Endothelial cell of umbilical vein (primary cell): ENCODE measurements around the gene IL20. TPM values are rescaled to one million over a fixed set of nuclear protein-coding genes. Genes with fewer than 3 reads are reported as not detected.

Experiments used
- BruUV-seq: library from RNA; stranded (reverse); fragments of 400-500 nt; replicated peaks from 2 replicates; lab custom pipeline; 2021; lab: Mats Ljungman, UMichigan
- CTCF ChIA-PET: fragments of 300-600, 350-600 bp; sonication (Branson Sonifier 250); formaldehyde crosslinking; loops from one replicate; lab custom pipeline; 2021; ENCODE audit warnings: antibody characterized with exemption, inconsistent platforms; lab: Charles Lee
- POLR2A ChIA-PET: fragments of 300-600, 350-600 bp; sonication (Branson Sonifier 250); formaldehyde crosslinking; loops from one replicate; lab custom pipeline; 2021; ENCODE audit warnings: antibody characterized with exemption, inconsistent platforms; lab: Charles Lee
- DNase-seq: peaks from one replicate; pipeline ENCODE4 v3.0.0-alpha.2; 2011; ENCODE audit warnings: low read depth, low spot score
- FAIRE-seq: peaks from 2 replicates; lab custom pipeline; 2011; peaks lifted over from hg19 to GRCh38; lab: Jason Lieb, UNC
- H2AFZ ChIP-seq: 2 replicates; pipeline ENCODE4 v1.6.0; 2012; ENCODE audit warnings: low read depth, low read length, control low read depth, inconsistent platforms
- H3K27ac ChIP-seq: 2 replicates; pipeline ENCODE4 v1.5.1; 2011; ENCODE audit warnings: low read depth, mild to moderate bottlenecking, control low read depth, low read length, moderate library complexity; ENCODE audit not compliant: insufficient read depth
- H3K27me3 ChIP-seq, 2 experiments: 2 replicates each; pipeline versions ENCODE4 v1.6.0 to v1.6.1; 2011; ENCODE audit warnings: low read length in 2 of 2, mixed read lengths in 1 of 2; ENCODE audit not compliant: control insufficient read depth in 2 of 2, insufficient read depth in 2 of 2
- H3K36me3 ChIP-seq, 2 experiments: 2 replicates in 1 of 2; 3 replicates in 1 of 2; pipeline ENCODE4 v1.5.1; 2011; ENCODE audit warnings: low read length in 2 of 2, mild to moderate bottlenecking in 1 of 2, moderate library complexity in 1 of 2; ENCODE audit not compliant: control insufficient read depth in 2 of 2, insufficient read depth in 2 of 2; ENCODE audit errors: extremely low read depth in 1 of 2
- H3K4me1 ChIP-seq: 3 replicates; pipeline ENCODE4 v1.5.1; 2011; ENCODE audit warnings: mild to moderate bottlenecking, low read length; ENCODE audit not compliant: control insufficient read depth, insufficient read depth; ENCODE audit errors: extremely low read depth
- H3K4me2 ChIP-seq: 2 replicates; pipeline ENCODE4 v1.6.1; 2011; ENCODE audit warnings: low read length, control low read depth, mixed read lengths; ENCODE audit not compliant: insufficient read depth
- H3K4me3 ChIP-seq, 3 experiments: fragments of 200-600 bp in 1 of 3; sonication (generic), shearing (Covaris generic) in 1 of 3; replicated peaks in 1 of 3; 2 replicates each; pipeline ENCODE4 v1.5.1; 2011 to 2016; ENCODE audit warnings: control low read depth in 3 of 3, low read length in 3 of 3, mild to moderate bottlenecking in 2 of 3, inconsistent platforms in 1 of 3, low read depth in 1 of 3, moderate library complexity in 1 of 3; ENCODE audit not compliant: insufficient read depth in 1 of 3
- H3K79me2 ChIP-seq: 2 replicates; pipeline ENCODE4 v1.6.0; 2012; ENCODE audit warnings: low read length, inconsistent platforms; ENCODE audit not compliant: control insufficient read depth, insufficient read depth
- H3K9ac ChIP-seq: replicated peaks from 2 replicates; pipeline ENCODE3; 2011; ENCODE audit warnings: low read length, control low read depth; ENCODE audit not compliant: insufficient read depth; ENCODE audit errors: extremely low read depth
- H3K9me1 ChIP-seq: replicated peaks from 3 replicates; pipeline ENCODE4 v1.6.0; 2011; ENCODE audit warnings: mild to moderate bottlenecking, low read length; ENCODE audit not compliant: control insufficient read depth, insufficient read depth; ENCODE audit errors: extremely low read depth
- H3K9me3 ChIP-seq: replicated peaks from 2 replicates; pipeline ENCODE4 v1.5.1; 2012; ENCODE audit warnings: low read length, inconsistent platforms; ENCODE audit not compliant: control insufficient read depth, insufficient read depth
- H4K20me1 ChIP-seq: replicated peaks from 2 replicates; pipeline ENCODE3; 2011; ENCODE audit warnings: mild to moderate bottlenecking, low read length; ENCODE audit not compliant: control insufficient read depth, insufficient read depth; ENCODE audit errors: extremely low read depth
- CTCF ChIP-seq, 2 donors: IDR thresholded peaks; 1 replicate in 1 of 2; 2 replicates in 1 of 2; pipeline ENCODE4 v1.5.1; 2011; ENCODE audit warnings: low read length in 2 of 2, mild to moderate bottlenecking in 2 of 2, moderate library complexity in 2 of 2, control low read depth in 1 of 2, inconsistent platforms in 1 of 2, low read depth in 1 of 2; ENCODE audit not compliant: insufficient read depth in 1 of 2; ENCODE audit errors: extremely low read depth in 1 of 2
- EZH2 ChIP-seq: IDR thresholded peaks from 2 replicates; pipeline ENCODE4 v1.6.1; 2012; ENCODE audit warnings: borderline replicate concordance, low read depth, mild to moderate bottlenecking, moderate library complexity, low read length, inconsistent platforms; ENCODE audit not compliant: severe bottlenecking
- FOS ChIP-seq: IDR thresholded peaks from 2 replicates; pipeline ENCODE4 v1.6.1; 2011; ENCODE audit warnings: mild to moderate bottlenecking, low read length, moderate library complexity, borderline replicate concordance; ENCODE audit not compliant: insufficient read depth
- GATA2 ChIP-seq: IDR thresholded peaks from 2 replicates; pipeline ENCODE4 v1.7.0; 2011; ENCODE audit warnings: low read depth, mild to moderate bottlenecking, moderate library complexity, mixed read lengths, low read length; ENCODE audit not compliant: insufficient read length, insufficient read depth
- JUN ChIP-seq: IDR thresholded peaks from 2 replicates; pipeline ENCODE4 v1.6.1; 2011; ENCODE audit warnings: borderline replicate concordance, low read depth; ENCODE audit not compliant: insufficient read length, insufficient read depth
- MAX ChIP-seq: IDR thresholded peaks from 2 replicates; pipeline ENCODE4 v1.6.1; 2011; ENCODE audit not compliant: insufficient read depth, insufficient read length
- MYC ChIP-seq: IDR thresholded peaks from one replicate; pipeline ENCODE4 v1.6.1; 2011; ENCODE audit warnings: mild to moderate bottlenecking, low read depth, low read length
- POLR2A ChIP-seq: IDR thresholded peaks from 2 replicates; pipeline ENCODE4 v1.6.1; 2012; ENCODE audit warnings: low read depth, mild to moderate bottlenecking, control low read depth, low read length
- POLR2AphosphoS5 ChIP-seq: IDR thresholded peaks from 2 replicates; pipeline ENCODE4 v1.6.1; 2012; ENCODE audit warnings: low read depth, mild to moderate bottlenecking, control low read depth, low read length, moderate library complexity; ENCODE audit not compliant: insufficient read depth
- dilution Hi-C: fragments of 300-500 bp; cut with MboI; formaldehyde crosslinking; loops from one replicate; pipeline ENCODE4 v1.15.0; 2019; ENCODE audit warnings: low sequenced_read_pairs; ENCODE audit not compliant: extremely low pct_ligation_motif_present
- intact Hi-C: fragments of 100-400 bp; cut with micrococcal nuclease; formaldehyde crosslinking; loops from one replicate; pipeline ENCODE4 v1.10.0; 2022
- polyA plus RNA-seq, 4 experiments: library from polyadenylated mRNA; depleted of rRNA in 3 of 4; stranded (reverse) in 3 of 4; unstranded in 1 of 4; fragments of >200 nt; gene quantifications; 2 replicates each; pipeline versions ENCODE4 v1.2.1 to v1.2.3, GENCODE V29; 2011 to 2012; ENCODE audit warnings: missing spikeins in 1 of 4
- total RNA-seq: library from RNA; stranded (reverse); gene quantifications from 2 replicates; pipeline ENCODE4 v1.2.3, GENCODE V29; 2021

Gene IL20
- total and polyA plus RNA-seq, 2 donors (not counting 3 experiments of a cell fraction or from before 2014, with no cell fraction given), result not detected

- H2AFZ ChIP-seq, result no peak overlapping the region
- no peak overlapping the region for H3K4me3 ChIP-seq
- no peaks in the 10 kb centered on the region for H3K36me3 ChIP-seq
- H3K79me2 ChIP-seq, result no peaks in the 10 kb centered on the region
- H3K9me1 ChIP-seq, result no peaks in the 10 kb centered on the region
- FAIRE-seq (no peak), DNase-seq (no peak)
- intact Hi-C loops, result no loop called here
- no peaks in the 10 kb centered on the region for H4K20me1 ChIP-seq
- dilution Hi-C loops, result no loop called here
- no TSS peak for BruUV-seq
- ChIA-PET CTCF (no interaction called here), POLR2A (no interaction called here)
- H3K9me3 ChIP-seq, result no peaks in the 10 kb centered on the region
- H3K4me1 ChIP-seq, result no peaks in the 10 kb centered on the region
- no peak for TF ChIP-seq POLR2AphosphoS5
- TF ChIP-seq EZH2, result no peak
- H3K27ac ChIP-seq, result no peak overlapping the region
- H3K27me3 ChIP-seq, result peaks cover 0 to 2% of the 10 kb centered on the region in 2 experiments
- H3K4me2 ChIP-seq, result no peak overlapping the region
- H3K9ac ChIP-seq, result no peak overlapping the region
Measured at GRCh38 chr1:206868264-206868663, 2.8 kb downstream of the IL20 start.

GRCh38 chr1:206872139-206872538 is 6.7 kb downstream of the IL20 start:
- ChIA-PET POLR2A (interaction anchor here (1.1 kb wide), 1 partner anchor 12 kb away, joined by 3 read pairs; no protein-coding TSS in a partner anchor), CTCF (interaction anchor here (1.1 to 1.3 kb wide), 2 partner anchors 12 to 13 kb away, joined by 5 read pairs; no protein-coding TSS in a partner anchor)
- Histone ChIP-seq H4K20me1 (no peaks in the 10 kb centered on the region), H3K27me3 (peaks cover 0 to 2% of the 10 kb centered on the region in 2 experiments), H3K9ac (no peak overlapping the region), H3K36me3 (no peaks in the 10 kb centered on the region), H3K4me1 (no peaks in the 10 kb centered on the region), H3K9me1 (no peaks in the 10 kb centered on the region), H3K4me2 (no peak overlapping the region), H3K4me3 (no peak overlapping the region), H3K9me3 (no peaks in the 10 kb centered on the region), H3K27ac (no peak overlapping the region), H3K79me2 (no peaks in the 10 kb centered on the region), H2AFZ (no peak overlapping the region)
- intact Hi-C loops, result no loop called here
- no peak for TF ChIP-seq POLR2A
- TF ChIP-seq GATA2, result no peak
- no peak for TF ChIP-seq MYC
- TF ChIP-seq MAX, result no peak
- no peak for TF ChIP-seq FOS
- TF ChIP-seq EZH2, result no peak
- TF ChIP-seq CTCF (IDR thresholded peaks at IDR 0.05; ENCODE audit: extremely low read depth in 1 of 2, insufficient read depth in 1 of 2, low read depth in 1 of 2, low read length in 2 of 2), result no peak
- no peak for TF ChIP-seq JUN
- no peak for TF ChIP-seq POLR2AphosphoS5
- FAIRE-seq, result no peak
- no TSS peak for BruUV-seq
- dilution Hi-C loops, result no loop called here
- no peak for DNase-seq
